22Rv1 (cell line): Measurements from ENCODE around the gene KCNC4.

Experiments used
- H3K27ac ChIP-seq: fragments of 450-650 bp; 2 replicates; pipeline ENCODE4 v1.5.1; 2017
- ZFX ChIP-seq: fragments of 450-650 bp; IDR thresholded peaks from 2 replicates; pipeline ENCODE4 v1.6.1; 2017; ENCODE audit warnings: antibody characterized with exemption, borderline replicate concordance
- TF ChIP-seq, protein P1 (sequence below): fragments of 450-650 bp; IDR thresholded peaks from 2 replicates; pipeline ENCODE4 v1.5.1; 2017; ENCODE audit warnings: mild to moderate bottlenecking

The KCNC4 gene

GRCh38 chr1:110206261-110206920, 3.7 kb upstream of the KCNC4 start:
- no peak for TF ChIP-seq ZFX
- TF ChIP-seq, protein P1, sequence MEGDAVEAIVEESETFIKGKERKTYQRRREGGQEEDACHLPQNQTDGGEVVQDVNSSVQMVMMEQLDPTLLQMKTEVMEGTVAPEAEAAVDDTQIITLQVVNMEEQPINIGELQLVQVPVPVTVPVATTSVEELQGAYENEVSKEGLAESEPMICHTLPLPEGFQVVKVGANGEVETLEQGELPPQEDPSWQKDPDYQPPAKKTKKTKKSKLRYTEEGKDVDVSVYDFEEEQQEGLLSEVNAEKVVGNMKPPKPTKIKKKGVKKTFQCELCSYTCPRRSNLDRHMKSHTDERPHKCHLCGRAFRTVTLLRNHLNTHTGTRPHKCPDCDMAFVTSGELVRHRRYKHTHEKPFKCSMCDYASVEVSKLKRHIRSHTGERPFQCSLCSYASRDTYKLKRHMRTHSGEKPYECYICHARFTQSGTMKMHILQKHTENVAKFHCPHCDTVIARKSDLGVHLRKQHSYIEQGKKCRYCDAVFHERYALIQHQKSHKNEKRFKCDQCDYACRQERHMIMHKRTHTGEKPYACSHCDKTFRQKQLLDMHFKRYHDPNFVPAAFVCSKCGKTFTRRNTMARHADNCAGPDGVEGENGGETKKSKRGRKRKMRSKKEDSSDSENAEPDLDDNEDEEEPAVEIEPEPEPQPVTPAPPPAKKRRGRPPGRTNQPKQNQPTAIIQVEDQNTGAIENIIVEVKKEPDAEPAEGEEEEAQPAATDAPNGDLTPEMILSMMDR, result no peak
- no peak overlapping the region for H3K27ac ChIP-seq

DNA sequence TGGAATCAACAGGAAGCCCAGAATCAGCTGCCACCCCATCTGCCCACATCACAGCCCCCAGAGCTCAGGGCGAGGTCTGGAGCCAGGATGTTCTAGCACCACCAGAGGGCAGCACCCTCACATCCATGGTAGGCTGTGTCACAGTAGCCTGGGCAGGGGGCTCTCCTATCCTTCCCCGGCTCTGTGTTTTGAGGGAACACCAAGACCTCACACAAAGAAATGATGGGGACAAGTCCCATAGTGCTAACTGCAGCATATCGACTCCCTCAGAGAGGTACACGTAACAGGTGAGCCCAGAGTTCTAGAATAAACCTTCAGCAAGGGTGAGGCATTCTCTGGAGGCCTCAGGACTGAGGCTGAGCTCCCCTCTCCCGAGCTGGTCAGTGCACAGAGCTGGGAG, 2.3 kb upstream of the KCNC4 start:
- no peak for TF ChIP-seq ZFX
- TF ChIP-seq, protein P1, result peak; percentile 87
- no peak overlapping the region for H3K27ac ChIP-seq

DNA sequence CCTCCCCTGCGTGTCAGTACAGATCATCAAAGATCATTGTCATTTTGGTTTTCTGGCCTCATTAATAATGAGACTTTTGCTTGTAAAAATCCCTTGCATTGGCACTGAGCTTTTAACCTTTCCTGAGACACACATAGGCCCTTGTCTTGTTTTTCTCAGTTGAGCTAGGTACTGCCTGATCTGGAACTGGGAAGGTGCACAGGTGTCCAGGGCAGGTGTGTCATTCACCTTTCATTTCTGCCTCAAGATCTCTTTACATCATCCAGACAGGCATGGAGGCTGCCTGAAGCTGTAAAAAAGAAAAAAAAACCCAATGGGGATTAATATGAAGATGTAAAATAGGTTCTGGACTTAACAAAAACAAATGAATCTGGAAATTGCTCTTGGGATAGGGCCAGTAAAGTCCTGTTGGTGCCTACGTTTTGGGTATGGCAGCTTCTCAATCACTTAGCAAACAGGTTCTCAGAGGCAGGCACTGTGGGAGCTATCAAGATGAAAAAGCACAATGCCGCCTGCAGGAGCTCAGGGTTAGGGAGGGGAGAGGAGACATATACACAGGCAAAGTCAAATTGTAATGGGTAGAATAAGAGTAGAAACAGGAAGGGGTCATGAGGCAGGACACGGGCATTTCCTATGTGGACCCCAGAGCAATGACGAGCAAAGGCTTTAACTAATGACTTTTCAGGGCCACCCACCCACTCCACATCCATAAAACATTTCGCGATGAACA, 1.0 kb upstream of the KCNC4 start:
- peak overlapping the region; percentile 64 for H3K27ac ChIP-seq
- TF ChIP-seq ZFX, result no peak
- TF ChIP-seq, protein P1, result no peak

DNA sequence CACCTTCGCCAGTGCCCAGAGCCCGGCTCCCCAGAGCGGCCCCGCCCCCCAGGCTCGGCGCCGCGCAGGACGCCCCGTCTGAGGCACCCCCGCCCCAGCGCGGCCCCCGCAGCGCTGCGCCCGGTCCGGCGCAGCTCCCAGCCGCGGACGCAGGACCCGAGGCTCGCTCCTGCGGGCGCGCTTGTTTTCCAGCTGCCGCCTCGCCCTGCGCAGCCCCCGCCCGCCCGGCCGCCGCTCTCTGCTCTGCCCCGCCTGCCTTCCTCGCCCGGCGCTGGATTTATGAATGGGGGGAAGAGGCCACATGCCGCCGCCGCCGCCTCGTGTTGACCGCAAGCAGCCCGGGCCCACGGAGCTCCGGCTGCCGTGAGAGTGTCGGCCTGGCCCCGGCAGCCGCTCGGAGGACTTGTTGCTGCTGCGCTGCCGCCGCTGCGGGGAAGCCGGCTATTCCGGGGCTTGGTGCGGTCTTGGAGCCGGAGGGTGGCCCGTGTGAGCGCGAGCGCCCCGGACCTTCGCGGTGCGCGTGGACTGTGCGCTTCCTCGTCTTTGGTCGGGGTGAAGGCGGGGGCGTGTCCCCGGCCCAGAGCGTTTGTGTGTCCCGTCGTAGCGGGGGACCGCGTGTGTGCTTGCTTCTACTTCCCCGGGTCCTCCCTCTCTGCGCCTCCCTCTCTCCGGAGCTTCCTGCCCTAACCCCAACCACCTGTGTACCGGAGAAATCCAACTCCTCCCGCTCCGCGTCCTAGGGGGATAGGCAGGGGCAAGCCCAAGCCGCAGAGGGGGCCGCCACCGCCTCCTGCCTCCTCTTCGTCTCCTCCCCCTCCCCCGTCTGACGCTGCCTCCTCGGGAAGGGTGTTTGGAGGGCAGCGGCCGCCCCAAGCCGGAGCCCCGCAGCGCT, 736 bp downstream of the KCNC4 start:
- TF ChIP-seq ZFX, result no peak
- TF ChIP-seq, protein P1, result no peak
- peak overlapping the region; percentile 64 for H3K27ac ChIP-seq

GRCh38 chr1:110211496-110212168, 1.5 kb downstream of the KCNC4 start:
- H3K27ac ChIP-seq, result no peak overlapping the region
- no peak for TF ChIP-seq ZFX
- TF ChIP-seq, protein P1, result no peak

- TF ChIP-seq ZFX, result no peak
- TF ChIP-seq, protein P1, result no peak
- H3K27ac ChIP-seq, result no peak overlapping the region
Measured at GRCh38 chr1:110212169-110213142, 2.3 kb downstream of the KCNC4 start.
